T-helper 9 cell (primary cell): Measurements from ENCODE around the gene NRXN3.

Source experiments
- DNase-seq: peaks from one replicate; pipeline ENCODE4 v3.0.0-alpha.2; 2020

NRXN3 gene

DNA sequence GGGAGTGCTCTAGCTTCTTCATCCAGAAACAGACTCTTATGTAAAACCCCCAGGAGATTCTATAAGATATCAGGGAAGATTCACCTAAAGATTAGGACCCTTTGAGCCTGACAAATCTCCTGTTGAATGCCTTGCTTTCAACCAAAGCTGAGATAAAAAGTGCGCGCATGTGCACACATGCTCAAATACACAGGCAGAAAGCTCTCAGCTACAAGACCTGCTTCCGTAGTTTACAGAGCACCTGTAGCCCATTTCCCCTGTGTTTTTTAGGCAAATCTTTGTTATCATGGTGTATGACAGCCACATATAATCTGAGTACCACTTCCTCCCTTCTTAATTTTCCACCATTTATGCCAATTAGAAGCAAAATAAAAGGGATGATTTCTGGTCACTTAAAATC, 866.9 kb downstream of the NRXN3 start:
- DNase-seq = no peak

DNA sequence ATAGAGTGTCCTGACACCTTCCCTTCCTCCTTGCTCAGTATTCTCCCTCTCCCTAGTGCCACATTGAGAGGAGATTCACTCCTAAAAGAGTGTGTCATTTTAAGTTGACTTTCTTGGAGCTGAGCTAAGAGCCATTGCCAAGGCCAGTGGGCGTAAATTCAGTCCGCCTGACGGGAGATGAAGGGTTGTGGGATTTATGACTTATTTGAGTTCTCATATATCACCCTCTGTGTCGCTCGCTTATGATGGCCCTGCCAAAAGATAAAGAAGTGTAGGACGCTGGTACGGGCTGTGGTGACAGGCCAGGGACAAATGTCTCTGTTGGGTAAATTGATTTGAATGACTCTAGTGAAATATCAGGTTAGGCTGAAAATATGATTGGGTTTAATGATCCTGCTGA, 867.4 kb downstream of the NRXN3 start:
- no peak for DNase-seq

DNA sequence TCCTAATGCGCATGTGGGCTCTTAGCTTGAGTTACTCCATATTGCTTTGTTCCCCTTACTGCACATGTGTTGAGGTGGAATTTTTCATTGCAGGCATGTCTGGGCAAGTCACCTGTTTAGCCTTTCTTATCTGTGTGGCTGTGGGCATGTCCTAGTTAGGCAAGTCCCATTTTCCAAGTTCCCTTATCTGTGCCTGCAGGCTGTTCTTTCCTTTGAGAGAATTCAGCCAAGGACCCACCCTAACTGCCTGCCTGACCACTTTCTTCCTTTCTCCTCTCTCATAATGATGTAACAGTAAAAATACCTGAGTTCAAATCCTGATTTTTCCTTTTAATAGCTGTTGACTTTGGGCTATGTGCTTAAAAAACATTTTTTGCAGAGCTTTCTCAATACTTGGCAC, 870.6 kb downstream of the NRXN3 start:
- no peak for DNase-seq

DNA sequence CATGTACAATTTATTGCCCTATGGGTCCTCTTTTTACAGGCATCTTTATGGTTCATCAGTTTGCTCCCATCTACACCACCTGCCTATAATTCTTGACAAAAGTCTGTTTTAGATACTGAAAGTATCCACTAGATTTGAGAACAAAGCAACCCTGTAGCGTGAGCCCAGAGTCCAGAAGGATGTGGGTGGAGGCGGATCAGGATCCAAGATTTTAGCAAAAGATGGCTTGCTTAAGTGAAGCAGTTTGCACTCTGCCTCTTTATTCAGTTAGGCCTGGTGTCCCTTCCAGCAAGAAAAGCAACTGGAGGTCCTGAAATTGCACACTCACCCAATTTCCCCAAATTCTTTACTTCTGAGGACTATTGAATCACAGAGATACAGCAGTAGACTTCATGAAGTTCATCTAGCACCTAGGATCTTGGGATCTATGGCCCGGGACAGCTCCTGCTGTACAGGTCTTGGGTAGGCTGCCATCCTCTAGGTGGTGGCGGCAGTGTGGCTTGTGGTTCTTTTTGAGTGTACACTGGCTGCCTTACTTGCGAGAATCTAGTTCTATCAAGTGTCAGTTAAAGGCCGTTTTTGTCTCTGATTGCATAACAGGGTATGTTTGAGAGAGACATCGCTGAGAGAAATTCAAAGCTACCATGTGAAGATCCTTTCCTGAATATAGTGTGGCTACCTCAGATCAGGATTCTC, 873.2 kb downstream of the NRXN3 start:
- no peak for DNase-seq

DNA sequence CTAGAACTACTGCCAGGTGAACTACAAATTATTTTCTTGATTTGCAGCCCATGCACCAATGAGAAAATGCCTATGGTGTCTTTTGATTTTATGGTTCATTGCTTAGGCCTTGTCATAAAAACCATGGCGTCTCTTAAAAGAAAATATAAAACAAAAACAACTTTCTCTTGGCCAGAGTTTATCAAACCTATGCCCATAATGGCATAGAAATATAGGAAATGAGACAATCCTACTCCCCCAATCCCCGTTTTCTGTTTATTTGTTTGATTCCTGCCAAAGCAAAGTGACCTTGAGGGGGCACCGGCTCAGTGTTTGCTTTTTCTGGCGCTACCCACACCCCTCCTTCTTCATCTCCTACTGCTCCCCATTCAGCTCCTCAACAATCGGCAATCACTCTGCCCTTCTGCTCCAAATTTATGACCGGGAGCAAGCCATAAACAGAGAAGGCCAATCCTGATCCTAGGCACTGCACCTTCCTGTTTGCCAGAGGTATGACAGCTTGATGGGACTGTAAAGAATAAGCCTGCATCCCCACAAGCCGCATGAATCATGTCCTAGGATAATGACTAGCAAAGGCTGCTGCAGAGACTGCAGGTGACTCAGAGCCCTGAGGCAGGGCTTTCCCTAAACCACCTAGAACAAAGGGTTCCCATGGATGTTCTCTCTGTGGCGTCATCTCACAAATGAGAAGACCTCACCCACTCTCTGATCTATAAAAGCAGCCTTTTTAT, 874.9 kb downstream of the NRXN3 start:
- DNase-seq = no peak

DNA sequence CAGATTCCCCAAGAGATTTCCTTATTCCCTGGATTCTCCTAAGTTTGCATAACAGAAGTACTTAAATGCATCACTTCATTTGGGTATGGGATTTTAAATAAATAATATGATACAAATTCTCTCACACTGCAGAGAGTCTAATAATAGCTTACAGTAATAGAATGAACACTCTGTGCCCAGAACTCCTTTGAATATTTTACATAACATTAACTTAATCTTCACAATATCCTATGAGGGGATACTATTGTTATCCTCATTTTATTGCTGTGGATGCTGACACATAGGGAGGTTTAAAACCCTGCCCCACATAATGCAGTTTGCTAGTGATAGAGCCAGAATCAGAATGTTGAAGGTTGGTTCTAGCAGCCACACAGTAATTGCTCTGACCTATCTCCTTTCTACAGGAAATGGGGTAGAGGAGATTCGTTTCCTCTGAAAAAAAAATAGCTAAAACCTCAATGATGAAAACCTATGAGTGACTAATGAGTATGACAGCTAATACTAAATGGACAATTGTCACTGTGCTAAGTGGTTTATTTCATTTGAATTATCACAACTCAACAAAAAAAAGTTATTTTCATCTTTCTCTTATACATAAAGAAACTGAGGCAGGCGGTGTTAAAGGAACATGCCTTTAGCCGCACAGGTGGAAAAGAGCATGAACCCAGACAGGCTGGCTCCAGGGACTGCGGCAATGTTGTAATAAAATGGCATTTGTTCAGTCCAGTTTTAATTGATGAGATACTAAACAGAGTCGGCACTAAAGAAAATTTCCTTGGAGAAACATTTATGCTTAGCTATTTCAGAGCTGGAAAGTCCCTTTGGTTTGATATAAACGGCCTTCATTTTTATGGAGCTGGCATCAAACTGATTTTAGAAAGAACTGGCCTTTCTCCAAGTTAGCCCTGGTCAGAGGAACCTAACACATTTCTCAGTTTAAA, 880.9 kb downstream of the NRXN3 start:
- no peak for DNase-seq

DNA sequence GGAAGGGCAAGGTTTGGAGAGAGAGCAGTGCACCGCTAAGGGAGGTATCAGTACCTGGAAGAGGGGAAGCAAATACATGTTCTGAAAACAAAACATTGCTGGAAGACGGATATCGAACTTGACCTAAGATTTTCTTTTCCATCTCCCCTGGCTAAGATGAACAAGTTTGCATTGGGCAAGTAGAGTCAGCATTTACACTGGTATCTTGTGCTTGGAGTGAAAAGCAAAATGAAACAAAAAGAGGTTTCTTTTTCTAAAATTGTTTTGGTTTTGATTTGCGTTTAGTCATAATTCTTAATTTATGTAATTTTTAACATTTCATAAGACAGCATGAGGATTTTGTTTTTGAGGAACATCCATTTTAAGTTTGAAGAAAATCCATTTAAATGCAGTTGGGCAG, 881.6 kb downstream of the NRXN3 start:
- DNase-seq = no peak

DNA sequence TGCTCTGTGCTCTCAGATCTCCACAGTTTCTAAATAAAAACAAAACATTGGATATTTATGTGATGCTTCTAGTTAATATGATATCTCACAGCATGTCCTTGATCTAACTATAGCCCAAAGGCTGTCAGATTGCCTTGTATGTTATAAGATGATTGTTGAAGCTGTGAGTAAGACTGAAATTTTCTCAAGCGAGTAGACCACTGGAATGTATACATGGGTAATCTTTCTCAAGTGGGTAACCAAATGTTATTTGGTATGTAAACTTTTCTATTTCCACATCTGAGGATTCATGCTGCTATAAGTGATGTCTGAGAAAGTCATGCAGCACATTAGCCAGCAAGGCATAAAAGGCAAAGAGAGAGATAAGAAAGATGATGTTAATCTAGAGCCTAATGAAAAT, 886.7 kb downstream of the NRXN3 start:
- no peak for DNase-seq

DNA sequence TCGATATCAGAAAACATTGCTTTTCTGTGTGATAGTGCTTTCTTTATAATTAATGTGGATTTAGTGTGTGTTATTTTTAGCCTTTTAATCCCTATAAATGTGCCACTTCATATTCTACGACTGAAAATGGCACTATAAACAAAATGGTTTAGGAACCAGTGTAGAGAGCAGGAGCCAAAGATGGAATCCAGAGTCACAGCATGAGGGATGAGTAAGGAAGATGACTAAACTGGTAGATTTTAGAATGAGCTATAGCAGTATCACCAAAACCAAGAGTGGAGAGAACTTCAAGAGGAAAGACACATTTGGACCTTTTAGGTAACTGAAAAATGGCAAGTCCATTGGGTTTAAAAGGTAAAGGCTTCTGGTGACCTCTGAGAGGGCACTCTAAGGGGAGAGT, 887.2 kb downstream of the NRXN3 start:
- DNase-seq = no peak

DNA sequence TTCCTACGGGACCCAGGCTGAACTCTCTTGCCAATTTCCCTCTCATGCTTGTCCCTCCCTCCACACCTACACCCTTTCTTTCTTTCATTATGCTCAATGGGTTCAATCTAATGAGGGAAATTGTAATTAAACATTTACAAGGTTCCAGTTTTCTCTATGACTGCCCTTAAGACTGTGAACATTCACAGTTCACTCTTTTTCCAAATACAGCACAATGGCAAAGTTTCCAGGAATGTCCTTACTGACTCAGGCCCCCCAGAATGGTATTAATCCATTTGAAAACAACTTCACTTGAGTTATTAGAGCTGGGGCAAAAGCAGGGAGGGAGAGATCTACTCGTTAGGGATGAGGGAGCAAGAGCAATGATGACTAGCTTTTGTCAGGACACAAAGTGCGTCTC, 892.1 kb downstream of the NRXN3 start:
- no peak for DNase-seq

DNA sequence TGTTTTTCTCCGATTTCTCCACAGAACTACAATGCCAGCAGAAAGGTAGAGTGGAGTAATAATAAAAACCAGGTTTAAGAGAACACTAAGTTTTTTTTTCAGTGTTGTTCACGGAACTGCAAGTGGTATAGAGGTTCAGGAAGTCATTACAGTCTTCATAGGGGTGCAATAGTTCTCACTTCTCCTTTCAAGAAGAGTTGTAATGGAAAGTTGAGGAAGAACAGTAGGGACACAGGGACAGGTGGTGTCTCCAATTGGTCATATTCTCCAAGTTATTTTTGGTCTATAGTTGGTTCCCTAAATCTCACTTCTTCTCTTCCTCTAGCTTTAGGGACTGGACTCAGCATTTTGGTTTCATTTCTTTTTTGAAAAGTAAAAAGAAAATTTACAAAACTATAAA, 894.0 kb downstream of the NRXN3 start:
- DNase-seq = no peak

DNA sequence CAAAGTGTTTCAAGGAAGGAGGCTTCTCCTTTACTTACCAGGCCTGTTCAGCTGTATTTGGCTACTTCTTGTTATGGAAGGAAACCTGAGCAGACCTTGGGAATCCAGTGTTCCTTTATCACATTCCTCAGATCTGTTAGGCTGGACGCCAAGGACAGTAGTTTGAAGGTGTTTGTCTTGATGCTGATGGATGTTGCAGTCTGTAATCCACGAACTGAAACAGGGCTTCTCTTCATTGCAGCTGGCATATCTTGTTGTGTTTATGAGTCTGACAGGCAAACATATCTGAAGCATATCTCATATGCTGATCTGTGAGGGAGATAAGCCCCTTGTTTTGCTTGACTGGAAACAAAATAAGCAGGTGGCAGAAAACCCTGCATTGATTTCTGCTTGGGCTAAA, 904.3 kb downstream of the NRXN3 start:
- no peak for DNase-seq

DNA sequence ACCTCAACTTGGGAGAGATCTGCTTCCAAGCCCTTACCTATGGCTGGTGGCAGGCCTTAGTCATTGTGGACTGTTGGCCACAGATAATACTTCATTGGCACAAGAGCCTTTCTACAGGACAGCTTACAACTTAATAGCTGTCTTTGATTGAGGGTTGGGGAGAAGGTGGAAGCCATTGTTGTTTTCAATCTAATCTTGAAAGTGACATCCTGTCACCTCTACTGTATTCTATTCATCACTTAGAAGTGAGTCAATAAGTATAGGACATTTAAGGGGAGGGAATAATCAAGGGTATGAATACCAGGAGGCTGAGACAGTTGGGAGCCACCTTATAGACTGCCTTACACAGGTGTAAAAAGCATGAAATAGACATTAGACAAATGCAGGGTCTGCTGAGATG, 906.3 kb downstream of the NRXN3 start:
- no peak for DNase-seq

DNA sequence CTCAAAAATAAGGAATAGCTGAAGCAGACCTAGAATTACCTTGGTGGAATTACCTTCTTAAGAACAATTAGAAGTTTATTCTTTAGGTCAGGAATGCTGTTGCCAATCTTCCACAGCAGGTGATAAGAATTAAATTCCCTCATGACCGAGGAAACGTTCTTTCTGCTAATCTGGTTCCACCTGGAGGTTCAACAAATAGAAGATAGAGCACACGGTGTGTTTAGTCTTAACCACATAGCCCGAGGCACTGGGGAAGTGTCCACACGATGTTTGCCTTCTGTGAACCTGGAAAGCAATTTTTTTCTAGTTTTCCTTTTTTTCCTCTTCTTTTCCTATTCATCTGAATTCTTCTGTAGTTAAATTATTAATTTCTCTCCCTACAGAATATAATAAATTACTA, 906.9 kb downstream of the NRXN3 start:
- DNase-seq = no peak

DNA sequence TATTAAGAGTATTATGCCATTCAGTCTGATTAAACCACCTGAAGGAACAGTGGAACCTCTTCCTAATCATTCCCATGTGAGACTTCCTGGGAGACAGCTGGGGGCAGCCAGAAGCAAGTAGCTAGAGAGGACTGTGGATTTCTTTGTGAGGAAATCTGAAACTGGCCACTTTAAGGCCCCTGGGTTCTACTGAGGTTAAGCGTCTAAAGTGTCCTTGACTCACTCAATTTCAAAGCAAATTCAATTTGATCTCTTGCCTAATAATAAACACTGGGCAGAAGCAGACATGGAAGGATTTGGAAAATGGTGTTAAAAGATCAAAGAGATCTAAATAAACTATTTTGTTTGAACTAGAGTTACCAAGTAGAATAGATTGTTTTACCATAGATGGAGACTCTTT, 909.9 kb downstream of the NRXN3 start:
- no peak for DNase-seq

DNA sequence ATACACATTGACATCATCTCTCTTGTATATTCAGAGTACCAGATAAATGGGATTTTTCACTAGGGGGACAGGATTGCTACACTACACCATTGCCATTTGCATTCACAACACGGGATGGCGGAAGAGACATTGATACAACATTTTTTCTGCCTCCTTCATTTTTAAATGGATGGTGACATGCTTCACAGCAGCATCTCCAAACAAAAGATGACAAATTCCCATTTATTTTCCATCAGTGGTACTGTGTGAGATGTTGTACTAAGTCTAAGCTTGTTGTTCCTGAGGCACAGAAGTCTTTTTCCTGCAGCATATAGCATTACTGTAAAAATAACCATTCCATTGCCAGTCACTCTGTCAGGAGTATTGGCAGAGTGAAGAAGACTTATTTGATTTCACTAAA, 912.7 kb downstream of the NRXN3 start:
- no peak for DNase-seq

DNA sequence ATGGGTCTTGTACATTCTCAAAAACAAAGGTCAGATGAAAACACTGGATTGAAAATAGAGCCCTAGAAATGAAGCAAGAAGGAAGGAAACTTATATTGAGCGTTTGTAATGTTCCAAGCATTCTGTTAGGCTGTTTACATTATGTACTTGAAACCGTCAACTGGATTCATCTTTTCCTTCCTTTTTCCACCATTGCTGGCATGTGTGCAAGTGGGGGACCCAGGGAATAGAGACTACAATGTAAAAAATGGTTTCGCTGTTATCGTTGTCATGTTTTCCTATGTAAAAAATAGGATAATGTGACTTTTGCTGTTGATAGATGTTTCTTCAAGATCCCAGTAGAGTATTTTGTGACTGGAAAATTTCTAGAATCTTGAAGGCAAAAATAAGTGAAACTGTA, 913.2 kb downstream of the NRXN3 start:
- DNase-seq = no peak

DNA sequence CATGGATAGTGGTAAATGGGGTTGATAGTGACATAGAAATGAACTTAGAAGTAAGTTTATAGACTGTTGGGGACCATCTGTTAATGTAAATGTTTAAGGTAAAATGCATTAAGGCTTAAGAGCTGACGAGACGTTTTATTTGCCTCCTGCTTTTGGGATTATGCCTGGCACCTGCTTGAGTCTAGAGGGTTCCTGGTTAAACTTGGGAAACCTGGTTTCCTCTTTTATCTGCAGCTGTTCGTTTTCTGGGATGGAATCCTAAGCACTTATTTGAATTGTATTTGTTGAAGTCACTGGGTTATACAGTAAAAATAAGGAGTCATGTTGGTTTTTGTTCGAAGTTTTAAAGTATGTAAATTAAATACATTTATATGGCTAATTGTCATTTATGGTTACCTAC, 914.7 kb downstream of the NRXN3 start:
- no peak for DNase-seq

DNA sequence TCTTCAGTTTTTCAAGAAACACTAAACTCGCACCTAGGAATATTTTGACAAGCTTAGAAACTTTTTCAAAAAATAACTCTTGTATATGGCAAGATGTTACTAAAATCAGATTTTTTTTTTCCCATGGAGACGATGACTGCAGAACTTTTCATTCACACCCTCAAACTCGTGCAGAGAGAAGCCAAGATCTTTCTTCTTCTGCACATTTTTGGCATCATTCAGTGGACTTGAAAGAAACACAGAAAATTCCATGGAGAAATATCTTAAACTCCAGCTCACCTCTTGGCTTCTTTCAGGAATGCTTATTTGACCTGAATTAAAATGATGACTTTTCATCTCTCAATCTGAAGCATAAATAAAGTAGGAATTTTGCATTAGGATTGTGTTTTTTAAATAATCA, 919.4 kb downstream of the NRXN3 start:
- DNase-seq = no peak

DNA sequence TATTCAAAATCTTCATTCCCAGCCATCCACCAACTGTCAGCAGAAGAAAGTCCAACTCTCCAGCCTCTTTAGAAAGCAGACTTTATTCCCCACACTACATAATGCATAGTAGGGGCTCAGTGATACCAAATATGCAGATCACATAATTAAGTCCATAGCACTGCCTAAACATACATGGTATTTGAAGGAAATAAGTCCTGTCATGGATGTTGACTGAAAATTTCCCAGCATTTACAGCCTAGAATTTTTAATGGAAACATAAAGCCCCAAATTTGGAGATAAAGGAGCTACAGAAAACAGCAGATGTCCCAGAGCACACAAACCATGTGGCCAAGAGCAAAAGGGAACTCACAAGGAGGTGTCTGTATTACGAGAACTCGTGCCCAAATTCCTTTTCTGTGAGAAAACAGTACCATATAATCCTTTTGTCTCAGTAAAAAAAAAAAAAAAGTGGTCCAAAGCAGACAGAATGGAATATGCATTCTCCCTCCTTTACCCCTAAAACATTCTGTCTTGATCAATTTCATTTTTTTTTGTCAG, 920.5 kb downstream of the NRXN3 start:
- DNase-seq = no peak

DNA sequence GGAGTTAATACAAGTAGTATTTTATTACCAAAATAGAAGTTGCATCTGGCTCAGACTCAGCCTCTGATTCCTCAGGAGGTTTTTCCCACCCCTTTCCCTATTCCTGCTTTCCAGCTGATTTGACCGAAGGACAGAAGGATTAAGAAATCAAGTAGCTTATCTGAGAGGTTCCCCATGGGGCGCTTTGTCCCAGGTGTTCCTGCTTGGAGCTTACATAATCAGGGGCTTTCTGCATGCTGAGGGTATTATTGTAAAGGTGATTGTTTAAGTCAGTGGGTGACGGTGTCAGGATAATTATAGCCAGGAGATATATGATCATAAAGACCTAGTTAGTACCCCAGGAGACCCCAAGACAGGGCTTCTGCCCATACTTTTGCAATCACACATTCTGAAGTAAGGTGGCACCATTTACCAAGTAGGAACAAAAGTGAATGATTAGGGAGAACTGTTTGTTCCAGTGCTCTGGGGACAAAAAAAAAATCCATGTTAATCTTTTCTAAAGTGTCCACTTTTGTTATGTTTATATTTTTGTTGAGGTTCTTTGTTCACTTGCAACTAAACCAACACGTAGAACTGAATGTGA, 921.3 kb downstream of the NRXN3 start:
- DNase-seq = no peak

DNA sequence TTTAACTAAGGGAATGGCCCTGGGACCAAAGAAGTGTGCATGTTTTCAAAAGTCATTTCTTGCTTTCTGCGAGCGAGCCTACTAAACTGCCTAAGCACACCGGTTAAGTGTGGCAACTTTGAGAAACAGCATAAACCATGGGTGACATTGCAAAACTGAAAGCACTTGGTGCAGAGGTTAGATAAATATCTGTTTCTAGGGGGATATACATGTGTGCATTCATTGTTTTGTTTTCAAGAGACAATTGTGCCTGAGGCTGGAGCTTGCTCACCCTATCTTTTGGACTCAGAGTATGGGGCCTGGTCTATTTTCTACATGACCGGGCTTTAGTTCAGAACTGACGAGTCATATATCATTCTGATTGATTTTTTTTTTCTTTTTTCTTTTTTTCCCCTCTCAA, 923.4 kb downstream of the NRXN3 start:
- DNase-seq = no peak

DNA sequence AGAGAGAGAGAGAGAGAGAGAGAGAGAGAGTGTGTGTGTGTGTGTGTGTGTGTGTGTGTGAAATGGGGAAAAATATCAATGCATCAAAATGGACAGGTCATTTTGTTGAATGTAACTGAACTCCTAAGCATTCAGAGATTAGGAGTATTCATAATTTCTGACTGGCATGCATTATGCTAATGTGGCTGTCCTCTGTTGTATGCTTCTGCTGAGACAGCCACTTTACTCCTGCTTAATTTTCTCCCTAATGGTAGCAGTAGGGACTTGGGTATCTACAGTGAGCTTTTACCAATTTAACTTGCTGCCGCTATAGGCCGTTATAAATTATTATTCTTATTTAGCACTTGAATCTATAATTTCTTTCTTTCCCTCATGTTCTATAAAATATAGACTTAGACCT, 924.8 kb downstream of the NRXN3 start:
- DNase-seq = no peak
